Mammary epithelial cell (primary cell): ENCODE data around the gene TCERG1L.
"Not testable (repeated sequence)": the region's sequence is repeated elsewhere in the genome, so short reads cannot be mapped to it uniquely, and the experiment has no call there.

Experiments used
- CTCF ChIP-seq, 2 donors: IDR thresholded peaks in 1 of 2; conservative IDR thresholded peaks in 1 of 2; 2 replicates each; pipeline ENCODE4 v1.5.1; 2011 to 2012; ENCODE audit warnings: inconsistent platforms in 2 of 2, low read length in 2 of 2, mild to moderate bottlenecking in 2 of 2, control low read depth in 1 of 2, low read depth in 1 of 2; ENCODE audit not compliant: insufficient read depth in 1 of 2; ENCODE audit errors: extremely low read depth in 1 of 2
- EZH2 ChIP-seq: IDR thresholded peaks from 2 replicates; pipeline ENCODE4 v1.6.1; 2012; ENCODE audit warnings: low read length, inconsistent platforms, borderline replicate concordance

DNA sequence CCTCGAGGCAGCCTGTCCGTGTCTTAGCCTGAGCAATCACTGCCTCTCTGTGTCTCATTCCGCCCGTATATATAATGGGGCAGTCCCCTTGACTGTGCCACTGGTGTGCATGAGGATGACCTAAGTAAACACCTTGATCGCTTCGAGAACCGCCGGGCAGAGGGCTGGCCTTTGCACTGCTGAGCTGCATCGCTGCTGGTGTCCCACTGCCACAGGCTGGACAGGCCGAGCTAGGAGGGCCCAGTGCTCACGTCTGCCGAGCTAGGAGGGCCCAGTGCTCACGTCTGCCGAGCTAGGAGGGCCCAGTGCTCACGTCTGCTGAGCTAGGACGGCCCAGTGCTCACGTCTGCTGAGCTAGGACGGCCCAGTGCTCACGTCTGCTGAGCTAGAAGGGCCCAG is 232.6 kb downstream of the TCERG1L start:
- TF ChIP-seq CTCF (conservative IDR thresholded peaks at IDR 0.05 in 1 of 2, IDR thresholded peaks at IDR 0.05 in 1 of 2; ENCODE audit: extremely low read depth in 1 of 2, insufficient read depth in 1 of 2, low read depth in 1 of 2, low read length in 2 of 2); EZH2: not testable (repeated sequence)
